Right hindlimb (tissue), 1 donor: ENCODE measurements around the gene SCRN1.

Experiments
- DNase-seq: peaks from one replicate; pipeline ENCODE4 v3.0.0-alpha.2; 2018

SCRN1 gene

DNA sequence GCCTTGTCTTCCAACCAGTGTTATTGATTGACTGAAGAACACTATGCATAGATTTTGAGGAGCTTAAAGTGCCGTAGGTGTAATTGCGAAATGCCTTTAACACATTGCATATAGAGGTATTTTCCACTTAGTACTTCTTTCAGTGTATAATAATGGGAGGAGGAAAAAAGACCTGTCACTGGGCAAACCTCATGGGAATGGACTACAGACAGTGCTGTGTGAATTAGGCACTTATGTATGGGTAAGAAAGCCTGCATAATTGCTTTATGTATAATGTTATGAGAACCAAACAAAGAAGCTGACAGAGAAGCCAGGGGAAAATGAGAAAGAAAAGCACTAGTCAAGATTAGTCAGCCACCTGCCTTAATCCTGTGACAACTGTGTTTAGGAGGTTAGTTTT lies 12.4 kb upstream of the SCRN1 start:
- no peak for DNase-seq

DNA sequence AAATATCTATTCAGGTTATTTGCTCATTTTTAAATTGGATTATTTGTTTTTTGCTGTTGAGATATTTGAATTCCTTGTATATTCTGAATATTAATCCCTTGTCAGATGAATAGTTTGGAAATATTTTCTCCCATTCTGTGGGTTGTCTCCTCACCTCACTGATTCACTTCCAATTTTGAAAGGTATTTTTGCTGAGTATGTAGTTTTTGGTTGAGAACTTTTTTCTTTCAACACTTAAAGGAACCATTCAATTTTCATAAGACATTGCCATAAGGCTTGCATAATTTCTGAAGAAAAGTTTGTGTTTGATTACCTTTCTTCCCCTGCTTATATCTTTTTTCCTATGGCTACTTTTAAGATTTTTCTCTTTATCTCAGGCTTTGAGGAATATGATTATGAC lies 8.9 kb upstream of the SCRN1 start:
- DNase-seq: no peak

DNA sequence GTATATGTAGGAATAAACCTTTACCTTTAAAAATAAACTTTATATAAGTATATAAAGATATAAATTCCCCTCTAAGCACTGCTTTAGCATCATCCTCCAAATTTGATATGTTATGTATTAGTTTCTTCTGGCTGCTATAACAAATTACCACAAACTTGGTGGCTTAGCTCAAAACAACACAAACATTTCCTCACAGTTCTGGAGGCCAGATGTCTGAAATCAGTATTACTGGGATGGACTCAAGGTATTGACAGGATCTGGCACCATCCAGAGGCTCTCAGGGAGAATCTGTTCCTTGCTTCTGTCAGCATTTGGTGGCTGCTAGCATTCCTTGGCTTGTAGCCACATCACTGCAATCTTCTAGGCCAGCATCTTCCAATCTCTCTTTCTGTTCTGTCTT lies 6.7 kb upstream of the SCRN1 start:
- no peak for DNase-seq

DNA sequence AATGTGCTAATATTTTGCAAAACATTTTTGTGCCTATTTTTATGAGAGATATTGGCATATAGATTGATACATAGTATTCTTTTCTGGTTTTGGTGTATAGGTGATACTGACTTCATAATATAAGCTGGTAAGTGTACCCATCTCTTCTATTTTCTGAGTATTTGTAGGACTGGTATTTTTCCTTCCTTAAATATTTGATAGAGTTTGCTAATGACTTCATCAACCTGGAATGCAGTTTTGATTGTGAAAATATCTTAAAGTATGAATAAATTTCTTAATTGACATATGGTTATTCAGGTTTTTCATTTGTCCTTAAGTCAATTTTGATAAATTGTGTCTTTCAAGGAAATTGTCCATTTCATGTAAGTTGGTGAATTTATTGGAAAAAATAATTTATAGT lies 6.1 kb upstream of the SCRN1 start:
- no peak for DNase-seq

DNA sequence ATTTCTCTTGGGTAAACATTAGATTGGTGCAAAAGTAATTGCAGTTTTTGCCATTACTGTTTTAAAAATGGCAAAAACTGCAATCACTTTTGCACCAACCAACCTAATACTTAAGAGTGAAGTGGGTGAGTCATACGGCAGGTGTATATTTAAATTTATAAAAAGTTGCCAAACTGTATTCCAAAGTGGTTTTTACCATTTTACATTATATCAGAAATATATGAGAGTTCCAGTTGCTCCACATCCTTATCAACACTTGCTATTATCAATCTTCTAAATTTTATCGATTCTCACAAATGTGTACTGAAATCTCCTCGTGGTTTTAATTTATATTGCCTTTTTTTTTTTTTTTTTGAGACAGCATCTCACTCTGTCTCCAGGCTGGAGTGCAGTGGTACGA lies 3.5 kb upstream of the SCRN1 start:
- DNase-seq: no peak

DNA sequence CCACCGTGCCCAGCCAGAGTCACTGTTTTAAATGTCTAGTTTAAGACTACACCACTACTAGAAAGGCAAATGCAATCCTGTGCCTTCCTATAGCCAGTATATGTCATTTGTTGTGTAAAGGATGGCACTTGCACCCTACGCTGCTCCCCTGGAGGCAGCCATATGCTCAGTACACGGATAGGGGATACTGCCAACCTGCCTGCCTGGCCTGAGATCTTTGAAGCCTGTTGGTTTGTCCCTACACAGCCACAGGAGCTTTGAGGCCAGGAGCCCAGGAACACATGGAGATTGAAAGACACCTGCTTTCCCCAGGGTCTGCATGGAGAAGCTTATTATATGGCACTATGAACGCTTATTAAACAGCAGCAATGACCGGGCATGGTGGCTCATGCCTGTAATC lies 2.3 kb upstream of the SCRN1 start:
- DNase-seq: no peak

DNA sequence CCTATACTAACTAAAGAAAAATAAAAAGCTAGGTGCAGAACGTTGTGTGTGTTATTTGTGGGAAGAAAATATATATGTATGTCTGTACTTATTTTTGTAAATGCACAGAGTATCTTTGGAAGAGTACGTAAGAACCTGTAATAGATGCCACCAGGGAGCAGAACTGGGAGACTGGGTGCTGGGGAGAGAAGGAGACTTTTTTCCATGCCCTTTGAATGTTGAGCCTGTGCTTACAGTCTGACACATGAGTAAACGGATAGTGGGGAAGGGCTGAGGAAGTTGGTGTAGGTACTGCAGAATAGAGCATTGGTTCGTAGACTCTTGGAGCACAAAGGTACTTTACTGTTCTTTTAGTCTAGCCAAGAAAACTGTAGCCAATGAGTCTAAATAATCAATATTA lies 1.3 kb upstream of the SCRN1 start:
- DNase-seq: no peak

DNA sequence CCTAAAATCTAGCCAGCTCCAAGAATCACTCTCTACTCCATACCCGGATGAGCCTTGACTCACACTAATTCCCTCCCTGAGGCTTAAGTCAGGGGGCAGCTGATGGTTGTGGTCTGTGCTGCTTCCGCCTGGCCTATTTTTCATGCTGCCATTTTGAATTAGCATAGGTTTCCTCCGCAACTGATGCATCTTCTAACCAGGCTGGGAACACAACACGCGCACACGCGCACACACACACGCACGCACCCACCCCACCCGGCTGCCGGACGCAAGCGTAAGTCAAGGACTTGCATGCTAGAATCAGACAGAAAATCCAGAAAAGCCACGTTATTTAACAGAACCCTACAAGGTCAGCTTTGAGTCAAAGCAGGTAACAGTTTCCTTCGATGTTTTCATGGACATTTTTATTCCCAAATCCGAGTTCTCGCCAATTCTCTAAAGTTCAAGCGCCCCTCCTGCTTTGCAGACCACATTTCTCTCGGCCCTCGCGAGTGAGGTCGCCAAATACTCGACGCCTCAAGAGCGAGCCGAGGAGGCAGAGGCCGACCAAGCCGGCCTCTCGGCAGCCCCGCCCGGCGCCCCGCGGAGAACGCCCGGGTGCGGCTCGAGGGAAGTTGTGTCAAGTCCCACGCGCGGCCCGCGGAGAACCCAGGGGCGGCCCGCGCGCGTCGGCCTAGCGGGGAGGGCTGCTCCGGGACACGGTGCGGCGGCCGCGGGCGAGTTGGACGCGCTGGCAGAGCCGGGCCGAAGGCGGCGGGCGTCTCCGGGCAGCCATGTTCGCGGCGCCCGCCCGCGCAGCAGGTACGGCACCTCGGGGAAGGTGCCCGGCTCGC lies 961 bp downstream of the SCRN1 start:
- peak; percentile 60 for DNase-seq

DNA sequence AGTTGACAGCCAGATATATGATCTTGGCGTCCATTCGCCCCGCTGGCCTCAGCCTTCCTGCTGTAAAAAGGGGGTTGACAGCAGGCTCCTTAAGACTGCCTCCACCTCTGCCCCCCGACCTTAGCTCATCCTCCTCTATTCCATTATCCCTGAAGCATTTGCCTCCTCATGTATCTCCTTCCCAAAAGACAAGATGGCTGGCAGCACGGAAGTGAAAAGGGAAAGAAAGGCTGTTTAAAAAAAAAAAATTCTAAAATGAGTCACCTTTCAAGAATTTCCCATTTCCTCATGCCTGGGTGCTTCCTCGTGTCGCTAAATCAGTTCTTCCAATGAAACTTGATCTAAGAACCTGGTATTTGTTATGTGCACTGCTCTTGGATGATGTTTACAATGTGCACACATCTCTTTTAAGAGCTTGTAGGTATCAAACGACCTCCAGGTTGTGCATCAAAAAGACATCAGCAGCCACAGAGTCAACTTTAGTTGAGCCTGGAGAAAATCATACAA lies 1.7 kb downstream of the SCRN1 start:
- DNase-seq: no peak

DNA sequence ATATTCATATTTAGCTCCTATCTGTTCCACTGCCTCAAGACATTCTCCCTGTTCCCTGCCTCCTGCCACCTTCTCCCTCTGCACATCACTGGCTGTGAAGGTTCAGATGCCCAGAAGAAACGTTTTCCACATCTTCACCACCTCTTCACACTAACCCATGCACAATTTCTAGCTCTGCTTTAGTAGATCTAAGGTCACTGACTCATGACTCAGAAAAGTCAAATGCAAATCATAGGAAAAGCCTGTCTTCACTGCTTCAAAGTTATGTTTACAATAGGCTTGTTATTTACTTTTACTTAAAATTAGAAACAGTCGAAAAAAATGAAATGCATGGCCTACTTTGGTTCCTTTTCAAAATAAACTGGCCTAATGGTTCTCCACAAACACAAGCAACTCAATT lies 2.5 kb downstream of the SCRN1 start:
- DNase-seq: no peak

DNA sequence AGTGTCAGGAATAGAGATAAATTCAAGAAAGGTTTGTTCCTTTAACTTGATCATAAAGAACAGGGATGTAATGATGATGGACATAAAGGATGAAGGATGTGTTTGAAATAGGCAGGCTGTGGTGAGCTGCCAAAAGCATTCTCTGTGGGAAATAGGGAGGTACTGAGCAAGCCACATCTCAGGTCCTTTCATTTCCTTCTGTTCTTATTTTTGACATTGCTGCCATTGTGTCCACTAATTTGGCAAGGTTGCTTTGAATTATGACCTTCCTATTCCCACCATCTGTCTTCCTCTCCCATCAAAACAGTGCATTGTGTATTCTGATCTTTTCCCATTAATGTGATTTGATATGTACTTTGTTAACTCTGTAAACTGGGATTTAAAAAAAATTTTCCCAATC lies 9.4 kb downstream of the SCRN1 start:
- no peak for DNase-seq

DNA sequence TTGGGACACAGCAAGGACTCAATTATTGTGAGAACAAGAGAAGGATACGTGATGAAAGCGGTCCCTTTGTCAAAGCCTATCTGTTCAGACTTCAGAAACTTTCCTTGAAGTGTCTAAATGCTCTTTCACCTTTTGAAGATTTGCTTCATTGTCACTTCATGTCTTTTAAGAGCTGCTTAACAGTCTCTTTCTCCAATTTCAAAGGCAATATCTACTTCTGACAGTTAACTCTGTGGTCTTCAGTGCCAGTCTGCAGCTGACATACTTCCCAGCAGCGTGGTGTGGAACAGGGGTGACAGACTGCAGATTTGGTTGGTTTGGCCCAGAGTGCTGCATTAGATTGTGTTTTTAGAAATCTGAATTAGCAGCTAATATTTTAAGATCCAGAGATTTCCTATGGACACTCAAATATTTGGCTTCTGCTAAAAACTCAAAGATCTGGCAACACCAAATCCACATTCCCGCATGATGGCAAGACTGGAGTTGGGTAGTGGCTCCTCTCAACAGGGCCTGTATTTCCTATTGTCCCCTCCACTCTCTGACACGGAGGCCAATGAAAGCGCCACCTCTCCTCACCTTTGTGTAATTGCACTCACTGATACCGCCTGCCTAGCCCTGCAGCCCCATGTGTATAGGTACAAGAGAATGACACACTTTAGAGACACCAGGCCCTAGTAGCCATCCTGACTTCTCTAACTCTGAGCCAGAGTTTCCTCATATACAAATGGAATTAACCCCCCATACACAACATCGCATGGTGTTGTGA lies 11.5 kb downstream of the SCRN1 start:
- no peak for DNase-seq

DNA sequence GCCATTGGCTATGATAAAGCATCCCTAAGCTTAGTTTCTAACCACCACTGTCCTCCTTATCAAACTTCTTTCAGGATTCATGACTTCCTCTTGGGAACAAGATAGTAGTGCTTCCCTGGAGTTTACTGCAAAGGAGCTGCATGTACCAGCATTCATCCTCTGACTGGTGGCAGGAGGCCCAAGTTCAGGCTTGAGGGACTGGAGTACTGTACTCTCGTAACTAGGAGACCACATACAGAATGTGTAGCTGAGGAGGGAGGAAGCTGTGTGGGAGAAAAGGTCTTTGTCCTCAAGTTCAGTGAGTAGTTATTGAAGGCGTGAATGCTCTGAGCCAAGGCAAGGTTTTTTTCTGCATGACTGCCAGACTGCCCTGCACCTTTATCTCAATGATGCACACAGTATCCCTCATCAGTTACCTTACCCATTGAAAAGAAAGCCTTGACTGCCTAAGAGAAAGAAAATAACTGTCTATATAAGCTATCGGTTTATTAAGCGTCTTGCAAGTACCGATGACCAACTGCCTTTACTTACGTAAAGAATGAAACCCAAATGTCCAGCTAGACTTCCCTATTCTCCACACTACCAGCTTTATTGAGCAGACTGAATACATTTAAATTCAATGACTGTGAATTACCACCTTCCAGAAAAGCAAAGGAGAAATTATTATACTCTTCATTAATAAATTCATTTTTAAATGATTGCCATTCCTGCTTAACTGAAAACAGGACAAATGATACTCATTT lies 12.8 kb downstream of the SCRN1 start:
- DNase-seq: peak; percentile 60

DNA sequence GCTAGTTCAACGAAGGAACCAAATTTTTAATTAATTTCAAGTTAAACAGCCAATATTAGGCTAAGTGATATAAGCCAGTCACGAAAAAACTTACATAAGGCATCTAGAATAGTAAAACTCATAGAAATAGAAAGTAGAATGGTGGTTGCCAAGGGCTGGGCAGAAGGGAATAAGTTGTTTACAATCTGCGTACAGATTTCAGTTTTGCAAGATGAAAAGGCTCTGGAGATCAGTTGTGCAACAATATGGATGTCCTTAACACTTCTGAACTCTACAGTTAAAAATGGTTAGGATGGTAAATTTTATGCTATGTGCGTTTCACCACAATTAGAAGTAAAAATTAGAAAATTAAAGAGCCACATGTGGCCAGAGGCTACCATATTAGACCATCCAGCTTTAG lies 13.3 kb downstream of the SCRN1 start:
- DNase-seq: no peak

DNA sequence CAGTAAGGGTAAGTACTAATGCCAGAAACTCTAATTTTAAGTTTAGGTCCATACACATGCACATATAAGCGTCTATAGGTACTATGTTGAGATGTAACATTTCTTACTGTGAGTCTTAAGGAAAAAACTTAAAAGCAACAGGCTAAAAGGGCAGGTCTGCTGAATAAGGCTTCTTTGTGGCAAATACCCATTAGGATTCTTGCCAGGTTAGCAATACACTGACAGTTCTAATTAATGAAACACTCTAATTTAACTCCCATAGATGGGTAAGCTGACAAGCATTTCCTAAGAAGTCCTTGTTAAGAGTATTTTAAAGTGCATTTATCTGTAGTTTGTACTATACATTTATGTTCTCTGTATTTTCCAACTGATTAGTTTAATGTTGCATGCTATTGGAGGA lies 14.0 kb downstream of the SCRN1 start:
- DNase-seq: no peak

DNA sequence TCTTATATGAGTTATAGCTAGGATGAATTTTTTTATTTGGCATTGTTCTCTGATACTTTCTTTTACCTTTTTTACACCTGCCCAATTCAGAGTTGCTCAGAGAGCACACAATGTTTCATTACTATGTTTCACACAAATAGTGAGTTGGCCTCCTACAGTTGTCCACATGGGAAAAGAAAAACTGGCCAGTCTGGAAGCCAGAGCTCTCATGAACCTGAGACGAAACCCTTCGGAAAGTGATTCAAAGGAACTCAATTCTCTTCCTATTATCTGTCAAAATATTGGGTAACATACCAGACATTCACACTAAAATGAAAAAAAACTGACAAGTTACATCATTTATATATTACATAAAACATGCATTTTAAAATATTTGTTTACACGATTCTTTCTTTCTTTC lies 15.3 kb downstream of the SCRN1 start:
- DNase-seq: no peak

DNA sequence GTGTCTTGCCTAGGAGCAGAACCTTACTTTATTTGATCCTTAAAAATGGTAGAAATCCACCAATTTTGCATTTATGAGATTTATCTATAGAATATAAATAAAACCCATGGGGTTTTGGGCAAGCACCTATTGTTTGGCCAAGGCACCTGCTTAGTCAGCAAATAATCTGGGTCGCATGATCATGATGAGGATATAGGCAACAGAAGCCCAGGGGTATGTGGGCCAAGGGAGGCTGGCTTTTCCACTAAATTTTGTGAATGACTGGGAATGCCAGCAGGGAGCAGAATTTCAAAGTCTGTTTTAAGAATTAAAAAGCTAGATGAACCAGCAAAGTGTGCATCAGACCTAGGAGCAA lies 17.3 kb downstream of the SCRN1 start:
- no peak for DNase-seq

DNA sequence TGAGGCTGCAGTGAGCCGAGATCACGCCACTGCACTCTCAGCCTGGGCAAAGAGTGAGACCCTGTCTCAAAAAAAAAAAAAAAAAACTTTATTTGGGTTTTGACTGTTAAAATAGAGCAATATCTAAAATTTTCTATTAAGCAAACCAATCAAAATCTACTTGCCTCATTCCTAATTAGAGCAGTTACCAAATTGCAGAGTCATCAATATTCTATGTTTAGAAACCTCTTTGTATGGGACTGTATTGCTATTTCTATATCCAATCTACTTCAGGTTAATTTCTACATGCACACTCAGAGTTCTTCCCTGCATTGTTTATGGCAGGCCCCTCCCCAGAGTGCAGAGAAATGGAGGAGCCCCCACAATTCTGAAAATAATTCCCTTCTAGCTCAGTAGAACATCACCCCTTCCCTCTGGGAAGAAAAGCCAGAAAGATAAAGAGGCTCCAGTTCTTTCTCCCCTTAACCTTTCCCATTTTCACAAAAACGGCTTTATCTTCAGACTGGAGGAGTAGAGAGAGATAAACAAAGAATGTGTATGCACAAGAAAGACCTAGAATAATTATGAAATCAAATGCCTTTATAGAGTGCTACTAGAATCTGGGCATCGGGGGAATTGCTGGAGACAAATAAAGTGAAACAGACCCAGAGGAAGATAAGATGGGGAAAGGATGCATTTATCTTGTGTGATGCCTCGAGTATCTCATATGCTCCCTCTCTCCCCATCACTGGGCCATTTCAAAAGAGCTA lies 17.9 kb downstream of the SCRN1 start:
- no peak for DNase-seq

DNA sequence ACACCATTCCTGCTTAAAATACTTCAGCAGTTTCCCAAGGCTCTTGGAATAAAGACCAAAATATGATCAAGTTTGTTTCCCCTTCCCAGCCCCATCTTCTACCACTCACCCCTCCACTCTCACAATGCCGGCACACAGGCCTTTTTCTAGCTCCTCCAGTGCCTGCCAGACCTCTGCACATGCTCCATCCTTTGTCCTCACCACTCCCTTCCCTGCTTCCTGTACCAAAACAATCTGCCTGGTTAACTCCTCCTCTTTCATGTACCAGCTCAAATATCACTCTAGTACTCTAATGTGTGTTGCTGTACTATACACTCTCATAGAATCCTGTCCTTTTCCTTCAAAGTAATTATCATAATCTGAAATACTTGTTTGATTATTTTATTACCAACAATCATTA lies 19.4 kb downstream of the SCRN1 start:
- no peak for DNase-seq

DNA sequence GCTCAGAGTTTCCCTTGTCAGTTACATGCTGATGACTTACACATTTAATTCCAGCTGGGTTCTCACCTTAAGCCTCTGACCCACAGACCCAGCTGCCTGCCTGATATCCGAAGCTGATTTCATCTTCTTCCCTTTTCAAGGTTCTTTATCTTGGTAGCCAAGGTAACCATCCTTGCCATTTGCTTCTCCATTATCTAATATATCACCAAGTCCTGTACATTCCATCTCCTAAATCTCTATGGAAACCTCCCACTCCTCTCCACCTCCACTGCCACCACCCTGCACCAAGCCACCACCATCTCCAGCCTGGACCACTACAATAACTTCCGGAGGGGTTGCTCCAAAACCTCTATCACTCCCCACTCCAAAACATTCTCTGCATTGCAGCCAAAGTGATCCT lies 19.9 kb downstream of the SCRN1 start:
- no peak for DNase-seq

DNA sequence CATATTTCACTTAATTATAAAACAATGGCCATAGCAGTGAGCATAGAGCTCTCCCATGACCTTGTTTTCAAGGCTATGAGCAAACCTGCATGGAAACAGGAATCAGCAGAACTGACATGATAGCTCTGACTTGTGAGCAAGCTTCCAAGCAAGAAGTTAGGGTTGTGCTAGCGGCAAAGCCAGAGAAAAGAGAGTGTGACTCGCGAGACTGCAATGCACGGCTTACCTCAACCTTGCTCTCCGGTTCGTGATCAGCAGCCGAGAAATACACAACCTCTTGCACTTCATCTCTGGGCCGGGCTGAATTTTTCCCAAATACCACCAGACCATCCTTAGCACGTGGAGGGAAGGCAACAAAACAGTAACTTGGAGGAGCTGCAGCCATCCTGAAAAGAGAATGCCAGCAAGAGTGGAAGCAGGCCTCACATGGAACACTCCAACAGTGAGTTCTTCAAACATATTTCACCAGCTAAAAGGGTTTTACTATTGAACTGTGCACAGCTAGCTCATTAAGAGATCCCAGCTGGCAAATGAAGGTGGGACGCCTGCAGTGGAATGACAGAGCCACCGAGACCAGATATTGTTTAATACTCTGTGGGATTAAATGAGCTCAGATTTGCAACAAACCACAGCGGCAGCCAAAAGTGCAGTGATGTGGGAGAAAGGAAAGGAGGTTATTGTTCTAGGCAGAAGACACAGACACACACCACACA lies 20.8 kb downstream of the SCRN1 start:
- DNase-seq: no peak

DNA sequence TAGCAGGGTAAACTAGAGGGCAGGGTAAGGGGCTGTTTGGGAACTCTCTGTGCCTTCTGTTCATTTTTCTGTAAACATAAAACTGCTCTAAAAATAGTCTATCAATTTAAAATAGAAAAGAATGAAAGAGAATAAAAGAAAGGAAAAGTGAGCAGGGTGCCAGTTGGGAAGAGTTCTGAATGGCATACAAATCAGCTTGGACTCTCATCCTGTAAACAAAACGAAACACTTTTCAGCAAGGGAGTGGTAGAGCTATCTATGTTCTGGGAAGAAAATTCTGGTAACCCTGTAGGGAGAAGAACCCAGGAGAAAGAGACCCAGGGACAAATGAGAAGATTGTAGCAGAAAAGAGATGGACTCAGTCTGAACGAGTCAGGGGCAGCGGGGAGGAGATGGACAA lies 24.6 kb downstream of the SCRN1 start:
- no peak for DNase-seq
